Measurements from ENCODE around the gene DNTTIP2. TPM values are rescaled to one million over a fixed set of nuclear protein-coding genes. Genes with fewer than 3 reads are reported as not detected.
A peak's percentile ranks its signal among the peaks of the same experiment; 100 is the strongest.

The DNTTIP2 gene
- total and polyA plus RNA-seq, 7 donors: 41.9 to 145 (median 83.6) TPM

DNA sequence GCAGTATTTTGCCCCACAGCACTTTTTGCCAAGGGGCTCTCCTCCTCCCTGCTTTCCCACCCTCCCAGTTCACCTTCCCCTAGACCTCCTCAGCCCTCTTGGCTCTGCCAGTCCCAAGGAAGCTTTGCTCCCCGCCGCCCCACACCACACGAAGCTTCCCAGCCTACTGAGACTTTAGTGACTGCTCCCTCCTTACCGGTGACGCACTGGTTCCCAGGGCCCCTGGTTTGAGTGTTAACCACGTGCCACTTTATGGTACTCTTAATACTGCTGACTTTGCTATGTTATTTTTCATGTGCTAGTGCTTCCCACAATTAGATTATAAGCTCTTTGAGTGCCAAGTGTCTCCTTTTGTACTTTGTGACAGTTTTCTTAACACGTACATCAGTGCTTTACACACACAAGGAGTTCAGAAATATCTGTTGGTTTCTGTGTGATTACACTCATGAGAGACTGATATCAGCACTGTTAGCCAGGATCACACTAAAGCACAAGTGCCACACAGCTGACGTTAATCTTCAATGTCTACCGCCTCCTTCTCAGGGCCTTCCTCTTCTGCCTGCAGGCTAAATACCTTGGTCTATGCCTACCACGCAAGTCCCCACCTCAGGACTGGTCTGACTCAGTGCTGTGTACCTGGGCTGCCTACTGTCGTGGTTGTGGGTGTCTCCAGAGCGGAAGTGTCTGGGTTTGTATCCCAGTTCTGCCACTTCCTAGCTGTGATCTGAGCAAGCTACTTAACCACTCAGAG is 61.0 kb downstream of the DNTTIP2 start:
- Histone ChIP-seq H3K9me3 (no peaks in the 10 kb centered on the region), H3K27me3 (ENCODE audit: insufficient read depth in 3 of 3, low read length in 2 of 3) (no peaks in the 10 kb centered on the region), H3K4me3 (no peak overlapping the region), H3K4me1 (no peaks in the 10 kb centered on the region), H3K27ac (no peak overlapping the region), H3K36me3 (ENCODE audit: insufficient read depth in 1 of 2, low read depth in 1 of 2) (no peaks in the 10 kb centered on the region)
- DNase-seq (no peak), ATAC-seq (no peak)
- 82 to 85% (median 83%) methylated on average over 12 of the region's 12 CpGs for WGBS, 3 donors
- intact Hi-C loops (cut with DNase I): loop anchor here (10.0 kb wide), 1 partner anchor 383 kb away; no protein-coding TSS in a partner anchor
- TF ChIP-seq, protein P1, sequence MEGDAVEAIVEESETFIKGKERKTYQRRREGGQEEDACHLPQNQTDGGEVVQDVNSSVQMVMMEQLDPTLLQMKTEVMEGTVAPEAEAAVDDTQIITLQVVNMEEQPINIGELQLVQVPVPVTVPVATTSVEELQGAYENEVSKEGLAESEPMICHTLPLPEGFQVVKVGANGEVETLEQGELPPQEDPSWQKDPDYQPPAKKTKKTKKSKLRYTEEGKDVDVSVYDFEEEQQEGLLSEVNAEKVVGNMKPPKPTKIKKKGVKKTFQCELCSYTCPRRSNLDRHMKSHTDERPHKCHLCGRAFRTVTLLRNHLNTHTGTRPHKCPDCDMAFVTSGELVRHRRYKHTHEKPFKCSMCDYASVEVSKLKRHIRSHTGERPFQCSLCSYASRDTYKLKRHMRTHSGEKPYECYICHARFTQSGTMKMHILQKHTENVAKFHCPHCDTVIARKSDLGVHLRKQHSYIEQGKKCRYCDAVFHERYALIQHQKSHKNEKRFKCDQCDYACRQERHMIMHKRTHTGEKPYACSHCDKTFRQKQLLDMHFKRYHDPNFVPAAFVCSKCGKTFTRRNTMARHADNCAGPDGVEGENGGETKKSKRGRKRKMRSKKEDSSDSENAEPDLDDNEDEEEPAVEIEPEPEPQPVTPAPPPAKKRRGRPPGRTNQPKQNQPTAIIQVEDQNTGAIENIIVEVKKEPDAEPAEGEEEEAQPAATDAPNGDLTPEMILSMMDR (IDR thresholded peaks at IDR 0.05): no peak

DNA sequence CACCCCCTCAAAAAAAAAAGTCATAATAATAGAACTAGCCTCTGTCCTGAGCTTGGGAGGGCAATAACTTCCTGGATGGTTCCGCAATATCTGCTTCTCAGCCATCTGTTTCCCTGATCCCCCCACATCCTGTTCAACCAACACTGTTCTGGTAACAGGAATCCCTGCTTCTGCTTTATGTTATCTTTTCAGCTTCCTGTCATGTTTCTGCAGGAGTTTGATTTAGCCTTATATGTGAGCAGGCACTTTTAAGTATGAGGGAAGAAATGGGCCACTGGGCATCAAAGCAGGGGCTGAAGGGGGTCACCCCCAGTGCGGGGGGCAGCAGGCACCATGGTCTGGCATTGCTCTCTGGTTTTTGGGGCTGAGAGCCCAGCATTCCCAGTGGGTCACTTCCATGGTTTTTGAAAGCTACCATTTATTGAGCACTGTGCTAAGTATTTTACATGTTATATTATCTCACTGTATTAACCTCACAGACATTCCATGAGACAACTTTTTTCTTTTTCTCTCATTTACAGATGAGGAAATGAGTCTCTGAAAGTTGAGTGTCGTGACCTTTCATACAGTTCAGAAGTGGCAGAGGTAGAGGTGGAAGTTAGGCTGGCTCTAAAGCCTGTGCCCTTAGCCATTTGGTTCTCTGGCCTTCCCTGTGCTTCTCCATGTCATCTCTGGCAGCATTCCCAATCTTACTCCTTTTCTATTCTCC is 61.9 kb downstream of the DNTTIP2 start:
- H3K4me1 ChIP-seq: no peaks in the 10 kb centered on the region
- no peak overlapping the region for H3K4me3 ChIP-seq
- no peaks in the 10 kb centered on the region for H3K9me3 ChIP-seq
- DNase-seq: no peak
- H3K36me3 ChIP-seq (ENCODE audit: insufficient read depth in 1 of 2, low read depth in 1 of 2): no peaks in the 10 kb centered on the region
- no peaks in the 10 kb centered on the region for H3K27me3 ChIP-seq (ENCODE audit: insufficient read depth in 3 of 3, low read length in 2 of 3)
- TF ChIP-seq, protein P1 (IDR thresholded peaks at IDR 0.05): no peak
- H3K27ac ChIP-seq: no peak overlapping the region
- 46 to 51% (median 50%) methylated on average over 3 of the region's 3 CpGs for WGBS, 3 donors
- intact Hi-C loops (cut with DNase I): loop anchor here (10.0 kb wide), 1 partner anchor 382 kb away; no protein-coding TSS in a partner anchor
- ATAC-seq: peak in 1 of 4 donors; percentile 16

Other genes with a start within 250 kb of the DNTTIP2 start
- 10 to 100 TPM; 16.2 to 34.3 (median 21.1) TPM for gene BCAR3, start 197.4 kb downstream of the DNTTIP2 start, total RNA-seq
- 10 to 100 TPM; 15.8 to 64.1 (median 16.5) TPM for gene BCAR3, start 197.4 kb downstream of the DNTTIP2 start, polyA plus RNA-seq
- 10 to 100 TPM; 38.9 to 54.7 (median 42.4) TPM for gene GCLM, start 30.2 kb upstream of the DNTTIP2 start, total RNA-seq
- gene GCLM, start 30.2 kb upstream of the DNTTIP2 start, polyA plus RNA-seq: 10 to 100 TPM; 22.8 to 63.9 (median 37.7) TPM
- gene ABCA4, start 241.9 kb upstream of the DNTTIP2 start, total RNA-seq: under 1 TPM in 3 of 4 donors, not detected in 1; 0.09 to 0.32 (median 0.23) TPM
- gene ABCA4, start 241.9 kb upstream of the DNTTIP2 start, polyA plus RNA-seq: under 1 TPM in 2 of 3 donors, not detected in 1; 0.03 to 0.04 TPM

All from psoas muscle (tissue), 8 donors.